Central memory CD8-positive, alpha-beta T cell (primary cell): ENCODE data around the gene TCAP.

Experiments
- ATAC-seq: fragments of 150-1000 bp; cut with Tn5 transposase; replicated peaks from 2 replicates; pipeline ENCODE4 v1.10.0; 2022; ENCODE audit warnings: mild to moderate bottlenecking, moderate FRiP score, moderate number of reproducible peaks; ENCODE audit not compliant: poor library complexity, severe bottlenecking; ENCODE audit errors: extremely low read depth
- DNase-seq, 2 donors: peaks; one replicate each; pipeline ENCODE4 v3.0.0; 2021; ENCODE audit warnings: low spot score in 2 of 2
- H3K27ac Mint-ChIP-seq: one replicate; pipeline ENCODE4 v1.8.0; 2022; ENCODE audit warnings: low read depth, mild to moderate bottlenecking, moderate library complexity, mixed read lengths
- H3K27me3 Mint-ChIP-seq: one replicate; pipeline ENCODE4 v1.8.0; 2022; ENCODE audit warnings: mixed read lengths
- H3K36me3 Mint-ChIP-seq: one replicate; pipeline ENCODE4 v1.8.0; 2022; ENCODE audit warnings: mild to moderate bottlenecking, moderate library complexity, mixed read lengths; ENCODE audit not compliant: insufficient read depth
- H3K4me1 Mint-ChIP-seq: one replicate; pipeline ENCODE4 v1.8.0; 2022; ENCODE audit warnings: mixed read lengths
- H3K4me3 Mint-ChIP-seq: one replicate; pipeline ENCODE4 v1.8.0; 2022; ENCODE audit warnings: mild to moderate bottlenecking, moderate library complexity, mixed read lengths
- H3K9me3 Mint-ChIP-seq: one replicate; pipeline ENCODE4 v1.8.0; 2022; ENCODE audit warnings: mixed read lengths

The TCAP gene

GRCh38 chr17:39624313-39624712, 40.8 kb upstream of the TCAP start:
- Mint-ChIP-seq H3K9me3 (no peaks in the 10 kb centered on the region), H3K27me3 (peaks cover 33% of the 10 kb centered on the region), H3K36me3 (peaks cover 5% of the 10 kb centered on the region), H3K4me1 (peaks cover 35% of the 10 kb centered on the region), H3K4me3 (no peak overlapping the region), H3K27ac (no peak overlapping the region)
- DNase-seq, result no peak
- ATAC-seq, result no peak

DNA sequence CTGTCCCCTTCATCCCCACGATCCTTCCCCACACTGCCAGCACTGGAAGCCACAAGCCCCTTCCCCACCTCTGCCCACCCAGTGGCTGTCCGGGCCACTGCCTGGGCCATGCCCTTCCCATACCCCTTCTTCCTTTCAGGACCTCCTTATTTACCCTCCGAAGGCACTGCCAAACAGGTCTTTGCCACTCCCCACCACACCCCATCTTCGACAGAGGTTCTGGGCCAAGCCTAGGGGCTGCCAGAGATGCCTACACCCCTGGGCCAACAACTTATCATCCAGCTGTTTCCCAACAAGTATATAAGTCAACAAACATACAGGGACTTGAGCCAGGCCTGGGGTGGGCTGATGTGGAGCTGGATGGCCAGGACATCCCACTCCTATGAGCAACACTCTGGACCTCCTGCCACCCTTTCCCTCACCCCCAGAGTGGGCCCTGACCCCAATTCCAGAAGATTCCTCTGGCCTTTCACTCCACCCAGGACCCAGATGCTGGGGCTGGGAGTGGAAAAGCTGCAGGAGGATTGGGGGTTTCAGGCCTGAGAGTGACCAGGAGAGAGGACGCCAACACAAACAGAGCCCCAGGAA, 39.9 kb upstream of the TCAP start:
- DNase-seq (no peak), ATAC-seq (no peak)
- Mint-ChIP-seq H3K36me3 (peaks cover 5% of the 10 kb centered on the region), H3K9me3 (no peaks in the 10 kb centered on the region), H3K27ac (no peak overlapping the region), H3K4me3 (no peak overlapping the region), H3K4me1 (peaks cover 35% of the 10 kb centered on the region), H3K27me3 (peaks cover 41% of the 10 kb centered on the region)

DNA sequence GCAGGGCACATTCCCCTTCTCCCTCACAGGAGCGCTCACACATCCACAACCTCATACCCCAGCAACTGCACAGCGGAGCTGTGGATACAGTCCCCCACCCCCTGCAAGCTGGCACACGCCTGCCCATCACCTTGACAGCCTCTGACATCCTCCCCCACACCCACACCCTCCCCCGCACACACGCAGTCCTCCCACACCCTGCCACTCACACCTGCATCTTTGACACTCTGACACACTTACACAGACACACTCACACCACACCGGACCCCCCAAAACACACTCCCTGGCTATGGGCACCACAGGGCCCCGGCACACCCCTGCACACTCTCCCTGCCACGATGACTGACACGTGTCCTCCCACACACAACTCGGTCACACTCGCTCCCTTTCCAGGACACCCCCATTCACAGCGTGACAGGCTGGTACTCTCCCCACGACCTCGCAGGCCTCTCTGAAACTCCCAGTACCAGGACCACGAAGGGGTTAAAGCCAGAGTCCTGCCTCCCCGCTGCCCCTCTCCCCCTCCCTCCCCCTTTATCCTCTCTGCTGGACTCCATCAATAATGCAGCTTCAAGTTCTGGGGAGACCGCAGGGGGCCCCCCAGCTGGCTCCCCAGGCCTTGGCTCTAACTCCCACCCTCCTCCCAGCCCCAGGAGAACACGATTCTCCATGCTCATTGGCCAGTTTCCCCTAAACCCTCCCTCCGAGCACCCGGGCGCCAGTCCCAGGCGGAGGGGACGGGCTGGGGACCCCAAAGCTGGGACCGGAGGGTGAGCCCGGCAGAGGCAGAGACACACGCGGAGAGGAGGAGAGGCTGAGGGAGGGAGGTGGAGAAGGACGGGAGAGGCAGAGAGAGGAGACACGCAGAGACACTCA, 38.7 kb upstream of the TCAP start, which contains the start of gene PPP1R1B:
TSS of gene PPP1R1B (plus strand) at position 782 of the 876 bp plus-strand sequence. CDS start 441 bp downstream, outside the sequence.
- H3K27ac Mint-ChIP-seq, result no peak within 1 kb of the TSS
- peak within 1 kb of the TSS; percentile 43 for H3K4me3 Mint-ChIP-seq
- DNase-seq, result no peak
- peaks cover 5% of the 10 kb centered on the region for H3K36me3 Mint-ChIP-seq
- no peak for ATAC-seq
- no peaks in the 10 kb centered on the region for H3K9me3 Mint-ChIP-seq
- H3K4me1 Mint-ChIP-seq, result peaks cover 35% of the 10 kb centered on the region
- H3K27me3 Mint-ChIP-seq, result peaks cover 52% of the 10 kb centered on the region

- H3K27me3 Mint-ChIP-seq, result peaks cover 60% of the 10 kb centered on the region
- peaks cover 29% of the 10 kb centered on the region for H3K4me1 Mint-ChIP-seq
- no peaks in the 10 kb centered on the region for H3K9me3 Mint-ChIP-seq
- H3K4me3 Mint-ChIP-seq, result peak overlapping the region; percentile 43
- ATAC-seq, result no peak
- H3K36me3 Mint-ChIP-seq, result peaks cover 2% of the 10 kb centered on the region
- DNase-seq, result no peak
- H3K27ac Mint-ChIP-seq, result no peak overlapping the region
Measured at GRCh38 chr17:39627047-39627711, 38.0 kb upstream of the TCAP start.

GRCh38 chr17:39627712-39628516, 37.2 kb upstream of the TCAP start:
- Mint-ChIP-seq H3K4me1 (peaks cover 23% of the 10 kb centered on the region), H3K9me3 (no peaks in the 10 kb centered on the region), H3K27me3 (peaks cover 61% of the 10 kb centered on the region), H3K36me3 (no peaks in the 10 kb centered on the region), H3K27ac (no peak overlapping the region), H3K4me3 (no peak overlapping the region)
- ATAC-seq (no peak), DNase-seq (no peak)

DNA sequence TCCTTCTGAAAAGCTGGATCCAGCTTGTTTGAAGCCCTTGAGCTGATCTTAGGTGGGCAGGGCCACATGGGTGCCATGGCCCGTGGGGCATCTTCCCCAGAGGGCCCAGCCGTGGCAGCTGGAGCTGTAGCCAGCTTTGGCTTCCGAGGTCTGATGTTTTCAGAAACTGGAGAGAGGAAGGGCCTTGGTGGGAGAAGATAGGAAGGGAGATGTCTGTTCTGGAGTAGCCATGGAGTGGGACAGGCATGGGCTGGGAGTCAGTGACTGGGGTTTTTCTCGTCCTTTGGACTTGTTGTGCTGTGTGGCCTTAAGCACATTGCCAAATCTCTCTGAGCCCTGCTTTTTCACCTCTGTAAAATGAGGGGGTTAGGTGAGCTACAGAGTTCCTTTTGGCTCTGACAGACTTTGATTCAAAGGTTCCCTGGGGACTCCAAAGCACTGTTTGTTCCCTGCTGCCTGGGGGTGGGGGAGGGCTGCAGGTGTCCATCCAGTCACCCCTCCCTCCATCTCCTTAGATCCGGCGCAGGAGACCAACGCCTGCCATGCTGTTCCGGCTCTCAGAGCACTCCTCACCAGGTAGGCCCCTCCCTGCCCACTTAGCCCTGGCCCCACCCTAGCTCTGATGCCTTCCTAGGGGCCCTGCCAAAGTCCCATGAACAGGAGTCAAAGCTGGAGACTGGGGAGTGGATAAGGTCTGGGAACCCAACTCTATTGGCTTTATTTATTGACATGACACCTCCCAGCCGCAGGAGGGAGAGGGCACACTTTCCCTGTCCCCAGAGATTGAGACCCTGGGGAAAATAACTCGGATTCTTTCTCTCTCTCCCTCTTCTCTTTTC, 36.3 kb upstream of the TCAP start:
- H3K4me3 Mint-ChIP-seq, result no peak overlapping the region

GRCh38 chr17:39629494-39629880, 35.7 kb upstream of the TCAP start:
- Mint-ChIP-seq H3K27me3 (peaks cover 61% of the 10 kb centered on the region), H3K27ac (peak overlapping the region; percentile 72), H3K4me1 (peaks cover 19% of the 10 kb centered on the region), H3K36me3 (no peaks in the 10 kb centered on the region), H3K4me3 (no peak overlapping the region), H3K9me3 (no peaks in the 10 kb centered on the region)
- DNase-seq, result no peak
- ATAC-seq, result no peak

More for the DNA sequence above, 36.3 kb upstream of the TCAP start:
- peak overlapping the region; percentile 72 for H3K27ac Mint-ChIP-seq
- no peak for ATAC-seq
- H3K27me3 Mint-ChIP-seq, result peaks cover 61% of the 10 kb centered on the region
- H3K36me3 Mint-ChIP-seq, result no peaks in the 10 kb centered on the region
- H3K4me1 Mint-ChIP-seq, result peaks cover 17% of the 10 kb centered on the region
- DNase-seq, result no peak
- no peaks in the 10 kb centered on the region for H3K9me3 Mint-ChIP-seq

GRCh38 chr17:39629898-39630297, 35.3 kb upstream of the TCAP start:
- H3K9me3 Mint-ChIP-seq, result no peaks in the 10 kb centered on the region
- ATAC-seq, result no peak

DNA sequence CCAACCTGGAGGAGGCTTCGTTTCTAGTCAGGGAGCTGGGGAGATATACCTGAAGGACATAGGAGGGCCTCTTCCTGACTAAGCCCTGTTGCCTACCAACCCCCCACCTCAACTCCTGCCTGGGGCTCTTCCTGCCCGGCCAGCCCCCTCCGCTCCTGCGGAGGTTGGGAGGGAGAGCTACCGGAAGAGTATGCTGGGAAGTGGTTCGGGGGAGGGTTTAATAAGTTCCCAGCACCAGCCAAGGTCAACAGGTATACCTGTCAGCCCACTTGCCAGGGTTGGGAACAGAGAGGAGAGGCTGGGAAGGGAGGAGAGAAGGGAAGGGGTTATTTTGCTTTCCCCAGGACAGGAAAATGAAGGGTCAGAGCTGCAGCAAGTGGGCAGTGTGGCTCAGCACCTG, 33.7 kb upstream of the TCAP start:
- no peak overlapping the region for H3K4me3 Mint-ChIP-seq
- H3K36me3 Mint-ChIP-seq, result peaks cover 2% of the 10 kb centered on the region
- ATAC-seq (no peak), DNase-seq (no peak)
- peaks cover 10% of the 10 kb centered on the region for H3K4me1 Mint-ChIP-seq
- no peak overlapping the region for H3K27ac Mint-ChIP-seq
- no peaks in the 10 kb centered on the region for H3K9me3 Mint-ChIP-seq
- H3K27me3 Mint-ChIP-seq, result peaks cover 51% of the 10 kb centered on the region

More at GRCh38 chr17:39629898-39630297, 35.3 kb upstream of the TCAP start:
- Mint-ChIP-seq H3K36me3 (no peaks in the 10 kb centered on the region), H3K4me3 (no peak overlapping the region), H3K4me1 (peaks cover 15% of the 10 kb centered on the region), H3K27me3 (peaks cover 61% of the 10 kb centered on the region), H3K27ac (no peak overlapping the region)
- DNase-seq, result no peak

GRCh38 chr17:39632153-39632941, 32.8 kb upstream of the TCAP start:
- H3K4me1 Mint-ChIP-seq, result peaks cover 13% of the 10 kb centered on the region
- peaks cover 46% of the 10 kb centered on the region for H3K27me3 Mint-ChIP-seq
- H3K9me3 Mint-ChIP-seq, result no peaks in the 10 kb centered on the region
- H3K36me3 Mint-ChIP-seq, result peaks cover 4% of the 10 kb centered on the region
- H3K4me3 Mint-ChIP-seq, result no peak overlapping the region
- DNase-seq (no peak), ATAC-seq (no peak)
- no peak overlapping the region for H3K27ac Mint-ChIP-seq

- DNase-seq (no peak), ATAC-seq (no peak)
- Mint-ChIP-seq H3K27ac (no peak overlapping the region), H3K27me3 (peaks cover 34% of the 10 kb centered on the region), H3K36me3 (peaks cover 7% of the 10 kb centered on the region), H3K4me3 (no peak overlapping the region), H3K9me3 (no peaks in the 10 kb centered on the region), H3K4me1 (peaks cover 27% of the 10 kb centered on the region)
Measured at GRCh38 chr17:39633570-39634183, 31.5 kb upstream of the TCAP start.
